ENCODE measurements around the gene MED27. TPM values are rescaled to one million over a fixed set of nuclear protein-coding genes. Genes with fewer than 3 reads are reported as not detected.

MED27 gene
- total and polyA plus RNA-seq, 10 of the 15 experiments (the other 5 are each of a cell fraction or from before 2014, with no cell fraction given): 20.3 to 50.3 (median 35.5) TPM

- Histone ChIP-seq H3K4me1 (ENCODE audit: control insufficient read depth, insufficient read depth, low read length) (no peaks in the 10 kb centered on the region), H3K9me3 (replicated peaks; ENCODE audit: control insufficient read depth, insufficient read depth, low read length) (no peaks in the 10 kb centered on the region), H3K9ac (ENCODE audit: control insufficient read depth, insufficient read depth, low read length) (no peak overlapping the region), H3K27ac (ENCODE audit: control insufficient read depth, insufficient read depth) (no peak overlapping the region), H3K4me3 (no peak overlapping the region), H3K27me3 (replicated peaks in 1 of 2; ENCODE audit: control insufficient read depth in 2 of 2, insufficient read depth in 2 of 2, low read length in 1 of 2) (no peaks in the 10 kb centered on the region), H3K79me2 (ENCODE audit: control insufficient read depth, insufficient read depth, low read length) (no peaks in the 10 kb centered on the region), H3K4me2 (ENCODE audit: control insufficient read depth, insufficient read depth) (no peak overlapping the region), H4K20me1 (ENCODE audit: control insufficient read depth, insufficient read depth) (no peaks in the 10 kb centered on the region), H2AFZ (ENCODE audit: control insufficient read depth, low read depth, low read length) (no peak overlapping the region), H3K36me3 (ENCODE audit: control insufficient read depth in 2 of 2, insufficient read depth in 2 of 2, low read length in 1 of 2) (no peaks in the 10 kb centered on the region; a peak in 1 of 4 replicates)
- ChIA-PET POLR2A (no interaction called here), SMC1A (ENCODE audit: uncharacterized antibody, unreplicated experiment) (no interaction called here), RAD21 (ENCODE audit: unreplicated experiment) (no interaction called here), CTCF (interaction anchor here (0.6 kb wide), 1 partner anchor 114 kb away, joined by 4 read pairs; no protein-coding TSS in a partner anchor)
- BruUV-seq (replicated peaks): no TSS peak
- intact Hi-C loops (cut with micrococcal nuclease; ENCODE audit: unreplicated experiment) (no loop called here), in situ Hi-C loops (cut with MboI) (no loop called here)
- no peak for ATAC-seq
- no peak for DNase-seq (ENCODE audit: low read depth, low spot score)
- FAIRE-seq: no peak
- WGBS (ENCODE audit: insufficient coverage, insufficient replicate concordance, low lambda C conversion rate, missing lambda C conversion rate): 71% methylated on average over 2 of the region's 2 CpGs
- TF ChIP-seq MEF2B (IDR thresholded peaks at IDR 0.05; ENCODE audit: partially characterized antibody, poor library complexity, severe bottlenecking): no peak
- no peak for TF ChIP-seq PBX3 (IDR thresholded peaks at IDR 0.05; ENCODE audit: insufficient replicate concordance, low read depth, low read length)
- TF ChIP-seq E2F8 (IDR thresholded peaks at IDR 0.05; ENCODE audit: low read depth, partially characterized antibody): no peak
- TF ChIP-seq CBFB (IDR thresholded peaks at IDR 0.05; ENCODE audit: low read depth): no peak
- TF ChIP-seq ZNF24 (IDR thresholded peaks at IDR 0.05): no peak
- TF ChIP-seq CTCF (IDR thresholded peaks at IDR 0.05 in 2 of 3, conservative IDR thresholded peaks at IDR 0.05 in 1 of 3; ENCODE audit: control insufficient read depth in 2 of 3, extremely low read depth in 1 of 3, insufficient read depth in 1 of 3, low read depth in 3 of 3, low read length in 3 of 3): no peak
- no peak for TF ChIP-seq E4F1 (IDR thresholded peaks at IDR 0.05; ENCODE audit: borderline replicate concordance, partially characterized antibody)
These were observed 164.5 kb downstream of the MED27 start for GRCh38 chr9:131915181-131915580.
